CD4-positive, alpha-beta T cell treated with Interleukin-12 subunit alpha and Interleukin-12 subunit beta, for 1 hour (primary cell): ENCODE measurements around the gene INPP5A.
A peak's percentile ranks its signal among the peaks of the same experiment; 100 is the strongest.
"Not testable (repeated sequence)": the region's sequence is repeated elsewhere in the genome, so short reads cannot be mapped to it uniquely, and the experiment has no call there.

Experiments used
- DNase-seq: peaks from one replicate; pipeline ENCODE4 v3.0.0-alpha.2; 2020

INPP5A gene

GRCh38 chr10:132584081-132584480, 46.5 kb downstream of the INPP5A start:
- DNase-seq: no peak

GRCh38 chr10:132585732-132586722, 48.4 kb downstream of the INPP5A start:
- no peak for DNase-seq

- DNase-seq: no peak
Observed at GRCh38 chr10:132586739-132587138, 49.2 kb downstream of the INPP5A start.

GRCh38 chr10:132587175-132587574, 49.6 kb downstream of the INPP5A start:
- DNase-seq: no peak

GRCh38 chr10:132588301-132589013, 50.9 kb downstream of the INPP5A start:
- DNase-seq: peak; percentile 28

GRCh38 chr10:132589015-132589414, 51.4 kb downstream of the INPP5A start:
- DNase-seq: no peak

- no peak for DNase-seq
Observed at GRCh38 chr10:132589681-132590080, 52.1 kb downstream of the INPP5A start.

- DNase-seq: no peak
Observed at GRCh38 chr10:132590094-132590751, 52.6 kb downstream of the INPP5A start.

- no peak for DNase-seq
Observed at GRCh38 chr10:132590752-132591121, 53.1 kb downstream of the INPP5A start.

- no peak for DNase-seq
Observed at GRCh38 chr10:132591166-132591971, 53.8 kb downstream of the INPP5A start.

- no peak for DNase-seq
Observed at GRCh38 chr10:132592790-132593383, 55.3 kb downstream of the INPP5A start.

- no peak for DNase-seq
Observed at GRCh38 chr10:132593389-132593788, 55.8 kb downstream of the INPP5A start.

- no peak for DNase-seq
Observed at GRCh38 chr10:132593900-132594876, 56.6 kb downstream of the INPP5A start.

GRCh38 chr10:132595021-132595420, 57.4 kb downstream of the INPP5A start:
- DNase-seq: no peak

GRCh38 chr10:132595854-132596253, 58.3 kb downstream of the INPP5A start:
- DNase-seq: no peak

- DNase-seq: no peak
Observed at GRCh38 chr10:132596742-132597279, 59.2 kb downstream of the INPP5A start.

GRCh38 chr10:132597654-132598053, 60.1 kb downstream of the INPP5A start:
- no peak for DNase-seq

GRCh38 chr10:132599023-132599618, 61.5 kb downstream of the INPP5A start:
- not testable (repeated sequence) for DNase-seq

- DNase-seq: no peak
Observed at GRCh38 chr10:132599732-132600131, 62.1 kb downstream of the INPP5A start.

GRCh38 chr10:132600416-132600815, 62.8 kb downstream of the INPP5A start:
- DNase-seq: no peak
